C4-2B (cell line): ENCODE measurements around the gene MVK.

Experiments used
- H3K27ac ChIP-seq: fragments of 450-650 bp; 2 replicates; pipeline ENCODE4 v1.5.1; 2017
- ZFX ChIP-seq: fragments of 450-650 bp; IDR thresholded peaks from 2 replicates; pipeline ENCODE4 v1.6.1; 2017
- TF ChIP-seq, protein P1 (sequence below): fragments of 450-650 bp; conservative IDR thresholded peaks from 2 replicates; pipeline ENCODE4 v1.5.1; 2017; ENCODE audit warnings: mild to moderate bottlenecking

MVK gene

DNA sequence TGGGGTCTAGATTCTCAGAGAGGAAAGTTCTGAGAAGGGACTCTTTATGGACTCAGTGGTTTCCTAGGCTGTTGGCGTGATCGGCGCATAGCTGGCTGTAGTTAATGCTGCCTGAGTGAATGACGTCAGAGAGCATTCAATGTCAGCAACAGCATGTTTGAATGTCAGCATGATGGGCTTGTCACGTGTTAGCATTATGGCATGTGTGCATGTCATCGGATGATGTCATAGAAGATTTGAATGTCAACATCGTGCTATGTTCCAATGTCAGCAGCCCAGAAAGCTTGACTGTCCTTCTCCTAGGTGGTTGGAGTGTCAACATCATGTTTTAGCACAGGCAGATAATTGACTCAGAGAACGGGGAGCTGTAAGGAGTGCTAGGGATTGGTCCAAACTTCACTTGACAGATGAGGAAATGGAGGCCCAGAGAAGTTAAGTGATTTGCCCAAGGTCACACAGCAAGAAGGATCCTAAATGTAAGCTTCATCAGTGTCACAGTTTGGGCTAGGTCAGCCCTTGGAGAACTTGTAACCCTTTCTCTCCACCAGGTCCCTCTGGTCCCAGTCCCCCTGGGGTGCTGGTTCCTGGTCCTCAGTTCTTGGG is 45.5 kb downstream of the MVK start:
- TF ChIP-seq ZFX: no peak
- TF ChIP-seq, protein P1, sequence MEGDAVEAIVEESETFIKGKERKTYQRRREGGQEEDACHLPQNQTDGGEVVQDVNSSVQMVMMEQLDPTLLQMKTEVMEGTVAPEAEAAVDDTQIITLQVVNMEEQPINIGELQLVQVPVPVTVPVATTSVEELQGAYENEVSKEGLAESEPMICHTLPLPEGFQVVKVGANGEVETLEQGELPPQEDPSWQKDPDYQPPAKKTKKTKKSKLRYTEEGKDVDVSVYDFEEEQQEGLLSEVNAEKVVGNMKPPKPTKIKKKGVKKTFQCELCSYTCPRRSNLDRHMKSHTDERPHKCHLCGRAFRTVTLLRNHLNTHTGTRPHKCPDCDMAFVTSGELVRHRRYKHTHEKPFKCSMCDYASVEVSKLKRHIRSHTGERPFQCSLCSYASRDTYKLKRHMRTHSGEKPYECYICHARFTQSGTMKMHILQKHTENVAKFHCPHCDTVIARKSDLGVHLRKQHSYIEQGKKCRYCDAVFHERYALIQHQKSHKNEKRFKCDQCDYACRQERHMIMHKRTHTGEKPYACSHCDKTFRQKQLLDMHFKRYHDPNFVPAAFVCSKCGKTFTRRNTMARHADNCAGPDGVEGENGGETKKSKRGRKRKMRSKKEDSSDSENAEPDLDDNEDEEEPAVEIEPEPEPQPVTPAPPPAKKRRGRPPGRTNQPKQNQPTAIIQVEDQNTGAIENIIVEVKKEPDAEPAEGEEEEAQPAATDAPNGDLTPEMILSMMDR: no peak

DNA sequence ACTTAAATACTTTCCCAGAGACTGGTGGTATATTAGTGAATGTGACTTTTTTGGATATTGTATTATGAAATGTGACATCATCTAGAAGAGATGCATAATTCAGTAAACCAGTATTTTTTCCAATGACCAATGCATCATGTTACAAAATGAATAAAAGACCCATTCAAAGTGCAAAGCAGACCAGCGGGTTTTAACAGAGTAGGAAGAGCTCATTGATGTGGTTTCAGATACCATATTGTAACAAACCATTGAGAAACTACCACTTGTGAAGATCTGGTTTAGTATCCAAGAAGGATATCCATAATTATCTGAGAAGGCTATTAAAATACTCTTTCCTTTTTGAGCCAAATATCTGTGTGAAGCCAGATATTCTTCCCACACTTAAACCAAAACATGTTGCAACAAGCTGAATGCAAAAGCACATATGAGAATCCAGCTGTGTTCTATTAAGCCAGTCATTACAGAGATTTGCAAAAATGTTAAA is 47.7 kb downstream of the MVK start:
- H3K27ac ChIP-seq: no peak overlapping the region
- no peak for TF ChIP-seq ZFX
- TF ChIP-seq, protein P1: no peak

More for the DNA sequence above, 45.5 kb downstream of the MVK start:
- H3K27ac ChIP-seq: no peak overlapping the region

DNA sequence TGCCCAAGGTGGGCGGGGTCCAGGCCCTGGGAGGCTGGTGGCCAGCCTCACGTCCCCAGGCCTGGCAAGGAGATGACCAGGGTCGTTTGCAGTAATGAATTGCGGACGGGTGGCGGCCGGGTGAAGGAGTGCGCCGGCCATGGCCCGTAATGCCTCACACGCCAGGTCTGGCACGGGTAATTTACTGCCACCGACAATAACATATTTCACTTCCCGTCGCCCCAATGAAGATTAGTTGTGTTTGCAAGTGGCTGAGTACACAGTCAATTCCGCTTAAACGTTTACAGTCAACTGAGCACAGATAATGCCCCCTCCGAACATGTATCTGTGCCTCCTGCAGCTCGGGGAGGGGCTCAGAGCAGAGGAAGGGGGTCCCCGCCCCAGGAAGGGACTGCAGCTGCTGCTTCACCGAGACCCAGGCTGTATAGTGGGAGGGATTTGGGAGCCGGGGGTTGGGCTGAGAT is 48.3 kb downstream of the MVK start:
- H3K27ac ChIP-seq: no peak overlapping the region
- TF ChIP-seq, protein P1: no peak
- TF ChIP-seq ZFX: no peak

DNA sequence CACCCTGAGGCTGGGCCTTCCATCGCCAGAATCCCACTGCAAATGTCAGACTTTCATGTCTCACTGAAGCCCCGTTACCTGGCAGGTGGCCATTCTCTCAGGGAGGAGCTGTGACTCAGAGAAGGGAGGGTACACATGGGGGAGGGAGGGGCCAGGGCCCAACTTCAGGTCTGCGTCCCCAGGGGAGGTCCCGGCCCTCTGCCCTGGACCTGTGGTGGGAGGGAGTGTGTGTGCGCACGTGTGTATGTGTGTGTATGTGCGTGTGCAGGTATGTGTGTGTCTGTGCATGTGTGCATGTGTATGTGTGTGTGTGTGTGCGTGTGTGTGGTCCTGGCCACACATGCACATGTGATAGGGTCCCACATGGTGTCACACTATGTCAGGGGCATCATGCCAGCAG is 50.9 kb downstream of the MVK start:
- TF ChIP-seq, protein P1: no peak
- TF ChIP-seq ZFX: no peak

DNA sequence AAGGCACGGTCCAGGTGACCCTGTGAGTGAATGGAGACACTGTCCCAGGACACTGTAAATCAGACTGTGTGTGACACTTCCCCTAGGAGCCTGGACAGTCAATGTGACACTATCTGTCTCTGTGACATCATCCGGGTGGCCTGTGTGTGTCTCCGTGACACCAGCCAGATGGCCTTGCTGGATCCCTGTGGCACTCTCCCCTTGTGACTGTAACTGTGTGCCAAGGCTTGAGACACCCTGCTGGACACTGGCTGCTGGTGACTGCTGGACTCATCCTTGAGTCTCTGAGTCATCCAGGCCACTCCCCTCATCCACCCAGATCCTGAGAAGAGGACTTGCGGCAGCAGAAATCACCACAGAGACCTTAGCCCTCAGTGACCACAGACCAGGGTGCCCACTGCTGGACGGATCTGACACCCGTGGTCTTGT is 51.6 kb downstream of the MVK start:
- TF ChIP-seq ZFX: no peak
- TF ChIP-seq, protein P1: no peak
- no peak overlapping the region for H3K27ac ChIP-seq

More for the DNA sequence above, 50.9 kb downstream of the MVK start:
- no peak overlapping the region for H3K27ac ChIP-seq

DNA sequence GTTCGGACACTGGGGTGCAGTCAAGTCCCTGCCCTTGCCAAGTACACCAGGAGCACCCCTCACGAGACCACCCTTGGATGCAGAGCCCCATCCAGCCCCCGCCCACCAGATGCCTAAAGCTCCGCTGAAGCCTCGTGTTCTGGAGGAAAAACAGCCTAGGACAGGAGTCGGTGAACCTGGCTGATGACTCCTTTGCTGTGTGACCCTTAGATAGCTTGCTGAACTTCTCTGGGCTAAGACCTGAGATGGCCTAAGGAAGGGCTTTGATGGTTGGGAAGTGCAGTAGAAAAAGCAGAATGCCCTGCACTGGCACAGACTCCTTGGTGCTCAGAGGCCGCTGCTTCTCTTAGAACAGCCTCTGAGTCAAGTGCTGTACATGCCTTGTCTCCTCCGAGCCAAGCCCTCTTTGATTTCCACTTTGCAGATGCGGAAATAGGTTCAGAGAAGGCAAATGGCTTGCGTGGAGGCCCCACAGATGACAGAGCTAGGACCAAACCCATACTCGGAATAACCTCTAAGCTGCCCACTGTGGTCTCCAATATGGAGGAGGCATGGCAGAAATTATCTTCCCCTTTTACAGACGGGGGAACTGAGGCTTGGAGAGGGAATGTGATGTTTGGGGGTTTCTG is 52.3 kb downstream of the MVK start:
- H3K27ac ChIP-seq: no peak overlapping the region
- TF ChIP-seq ZFX: no peak
- TF ChIP-seq, protein P1: no peak

DNA sequence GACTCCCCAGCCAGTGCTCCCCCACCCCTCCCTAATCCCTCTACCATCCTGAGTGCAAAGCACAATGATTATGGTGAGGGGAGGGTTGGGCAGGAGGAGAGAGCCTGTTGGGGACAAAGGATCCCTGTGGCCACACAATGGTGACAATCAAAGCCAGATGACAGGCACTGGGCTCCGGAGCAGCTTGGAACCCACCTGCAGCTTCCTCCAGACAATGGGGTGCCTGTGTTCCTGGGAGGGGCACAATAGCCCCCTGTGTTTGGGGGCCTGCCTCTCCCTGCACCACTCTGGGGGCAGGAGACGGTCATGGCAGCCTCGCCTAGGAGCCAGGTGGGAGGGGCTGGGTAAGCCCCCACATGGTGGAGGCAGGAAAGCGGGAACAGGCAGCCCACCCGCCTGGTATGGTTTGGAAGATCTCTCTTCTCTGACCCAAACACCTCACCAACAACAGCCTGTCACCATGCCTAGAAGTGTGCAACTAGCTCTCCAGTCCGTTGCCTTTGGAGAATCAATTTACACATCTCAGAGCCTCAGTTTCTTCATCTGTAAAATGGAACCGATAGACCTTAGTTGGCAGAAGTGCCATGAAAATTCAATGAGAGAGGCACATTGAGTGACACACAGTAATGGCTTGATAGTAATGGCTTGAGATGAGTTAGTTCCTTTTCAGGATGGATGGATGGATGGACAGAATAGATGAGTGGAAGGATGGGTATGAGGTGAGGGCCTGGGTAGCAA is 53.0 kb downstream of the MVK start:
- H3K27ac ChIP-seq: no peak overlapping the region
- TF ChIP-seq, protein P1: no peak
- no peak for TF ChIP-seq ZFX
